ENCODE results near the gene TRMT6. TPM values are rescaled to one million over a fixed set of nuclear protein-coding genes. Genes with fewer than 3 reads are reported as not detected.

Gene TRMT6
- total and polyA plus RNA-seq, 10 of the 15 experiments (the other 5 are each of a cell fraction or from before 2014, with no cell fraction given) = 18.2 to 35.5 (median 22.6) TPM

DNA sequence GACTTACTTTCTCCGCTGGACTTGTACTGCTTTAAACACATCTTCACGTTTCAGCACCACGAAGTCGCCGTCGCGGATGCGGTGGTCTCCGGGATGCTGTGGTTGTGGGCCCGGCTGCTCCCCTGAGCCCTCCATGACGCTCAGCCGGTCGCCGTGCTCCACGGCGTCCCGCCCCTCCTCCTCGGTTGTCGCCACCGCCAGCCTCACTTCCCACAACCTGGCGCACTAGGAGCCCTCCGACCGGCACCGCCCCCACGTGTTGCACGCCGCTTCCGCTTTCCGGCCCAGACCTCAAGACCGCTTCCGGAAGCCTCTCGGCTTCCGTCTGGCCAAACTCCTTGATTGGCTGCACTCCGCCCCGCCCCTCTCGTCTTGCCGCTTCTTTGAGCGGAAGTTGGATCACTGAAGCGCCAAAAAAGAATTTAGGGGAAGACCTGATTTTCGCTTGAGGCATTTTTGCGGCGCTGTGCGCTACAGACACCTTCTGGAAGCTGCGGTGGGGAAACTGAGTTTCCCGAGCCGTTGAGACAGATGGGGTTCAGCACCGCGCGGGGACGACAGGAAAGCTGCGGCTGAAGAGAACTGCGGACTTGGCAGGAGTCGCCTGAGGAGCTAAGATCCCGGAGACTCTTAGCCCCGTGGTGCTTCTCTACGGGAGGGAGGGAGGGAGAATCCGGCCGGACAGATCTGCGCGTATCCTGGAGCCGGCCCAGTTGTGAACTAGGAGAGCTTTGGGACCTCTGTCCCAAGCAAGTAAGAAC is at the start of gene TRMT6, which contains the start of gene MCM8 (continued):
- TF ChIP-seq, protein P1, sequence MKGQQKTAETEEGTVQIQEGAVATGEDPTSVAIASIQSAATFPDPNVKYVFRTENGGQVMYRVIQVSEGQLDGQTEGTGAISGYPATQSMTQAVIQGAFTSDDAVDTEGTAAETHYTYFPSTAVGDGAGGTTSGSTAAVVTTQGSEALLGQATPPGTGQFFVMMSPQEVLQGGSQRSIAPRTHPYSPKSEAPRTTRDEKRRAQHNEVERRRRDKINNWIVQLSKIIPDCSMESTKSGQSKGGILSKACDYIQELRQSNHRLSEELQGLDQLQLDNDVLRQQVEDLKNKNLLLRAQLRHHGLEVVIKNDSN (IDR thresholded peaks at IDR 0.05; ENCODE audit: borderline replicate concordance, extremely low read length, insufficient read depth, low read depth, low read length) = peak; percentile 87
- no peak for TF ChIP-seq BRCA1 (IDR thresholded peaks at IDR 0.05; ENCODE audit: low read depth, low read length)
- peak; percentile 79; the same call in 1 of the 2 replicates for TF ChIP-seq NBN (IDR thresholded peaks at IDR 0.05)
- no peak for TF ChIP-seq NFXL1 (IDR thresholded peaks at IDR 0.05; ENCODE audit: borderline replicate concordance)
- TF ChIP-seq MYC (IDR thresholded peaks at IDR 0.05; ENCODE audit: insufficient read depth, insufficient read length, insufficient replicate concordance, low read length, severe bottlenecking) = peak; percentile 78
- peak; percentile 41 for TF ChIP-seq SP1 (IDR thresholded peaks at IDR 0.05; ENCODE audit: low read depth, low read length)
- TF ChIP-seq, protein P2, sequence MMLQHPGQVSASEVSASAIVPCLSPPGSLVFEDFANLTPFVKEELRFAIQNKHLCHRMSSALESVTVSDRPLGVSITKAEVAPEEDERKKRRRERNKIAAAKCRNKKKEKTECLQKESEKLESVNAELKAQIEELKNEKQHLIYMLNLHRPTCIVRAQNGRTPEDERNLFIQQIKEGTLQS (IDR thresholded peaks at IDR 0.05; ENCODE audit: borderline replicate concordance, extremely low read depth, low read depth, low read length) = peak; percentile 30; the same call in 1 of the 2 replicates
- TF ChIP-seq NR2C1 (IDR thresholded peaks at IDR 0.05) = 0 out of 2 replicates have a peak, but pooled peaks have one; percentile 3
- no peak for TF ChIP-seq SREBF1 (IDR thresholded peaks at IDR 0.05; ENCODE audit: low read length)
- peak; percentile 56; the same call in 1 of the 2 replicates for TF ChIP-seq RB1 (IDR thresholded peaks at IDR 0.05; ENCODE audit: borderline replicate concordance)
- TF ChIP-seq RUNX3 (IDR thresholded peaks at IDR 0.05; ENCODE audit: low read length) = peak; percentile 87
- TF ChIP-seq, protein P3, sequence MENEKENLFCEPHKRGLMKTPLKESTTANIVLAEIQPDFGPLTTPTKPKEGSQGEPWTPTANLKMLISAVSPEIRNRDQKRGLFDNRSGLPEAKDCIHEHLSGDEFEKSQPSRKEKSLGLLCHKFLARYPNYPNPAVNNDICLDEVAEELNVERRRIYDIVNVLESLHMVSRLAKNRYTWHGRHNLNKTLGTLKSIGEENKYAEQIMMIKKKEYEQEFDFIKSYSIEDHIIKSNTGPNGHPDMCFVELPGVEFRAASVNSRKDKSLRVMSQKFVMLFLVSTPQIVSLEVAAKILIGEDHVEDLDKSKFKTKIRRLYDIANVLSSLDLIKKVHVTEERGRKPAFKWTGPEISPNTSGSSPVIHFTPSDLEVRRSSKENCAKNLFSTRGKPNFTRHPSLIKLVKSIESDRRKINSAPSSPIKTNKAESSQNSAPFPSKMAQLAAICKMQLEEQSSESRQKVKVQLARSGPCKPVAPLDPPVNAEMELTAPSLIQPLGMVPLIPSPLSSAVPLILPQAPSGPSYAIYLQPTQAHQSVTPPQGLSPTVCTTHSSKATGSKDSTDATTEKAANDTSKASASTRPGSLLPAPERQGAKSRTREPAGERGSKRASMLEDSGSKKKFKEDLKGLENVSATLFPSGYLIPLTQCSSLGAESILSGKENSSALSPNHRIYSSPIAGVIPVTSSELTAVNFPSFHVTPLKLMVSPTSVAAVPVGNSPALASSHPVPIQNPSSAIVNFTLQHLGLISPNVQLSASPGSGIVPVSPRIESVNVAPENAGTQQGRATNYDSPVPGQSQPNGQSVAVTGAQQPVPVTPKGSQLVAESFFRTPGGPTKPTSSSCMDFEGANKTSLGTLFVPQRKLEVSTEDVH (IDR thresholded peaks at IDR 0.05; ENCODE audit: low read depth, partially characterized antibody) = peak; percentile 93
- no peak for TF ChIP-seq RBBP5 (conservative IDR thresholded peaks at IDR 0.05)
- TF ChIP-seq SMAD1 (IDR thresholded peaks at IDR 0.05; ENCODE audit: low read depth, partially characterized antibody) = peak; percentile 26

Data from GM12878 (cell line).